Erythroblast (primary cell): ENCODE data around the gene KRTAP9-2.
"Not testable (repeated sequence)": the region's sequence is repeated elsewhere in the genome, so short reads cannot be mapped to it uniquely, and the experiment has no call there.

ENCODE experiments used
- DNase-seq, 2 experiments: peaks; one replicate each; lab custom pipeline; 2025; lab: John Stamatoyannopoulos, UW
- GATA1 ChIP-seq: IDR thresholded peaks from 2 replicates; pipeline ENCODE4 v1.6.1; 2011; ENCODE audit warnings: low read depth, mild to moderate bottlenecking, control low read depth, low read length, moderate library complexity
- POLR2A ChIP-seq: IDR thresholded peaks from 2 replicates; pipeline ENCODE4 v1.6.1; 2011; ENCODE audit warnings: mild to moderate bottlenecking, low read length

The KRTAP9-2 gene, protein sequence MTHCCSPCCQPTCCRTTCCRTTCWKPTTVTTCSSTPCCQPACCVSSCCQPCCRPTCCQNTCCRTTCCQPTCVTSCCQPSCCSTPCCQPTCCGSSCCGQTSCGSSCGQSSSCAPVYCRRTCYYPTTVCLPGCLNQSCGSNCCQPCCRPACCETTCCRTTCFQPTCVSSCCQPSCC

DNA sequence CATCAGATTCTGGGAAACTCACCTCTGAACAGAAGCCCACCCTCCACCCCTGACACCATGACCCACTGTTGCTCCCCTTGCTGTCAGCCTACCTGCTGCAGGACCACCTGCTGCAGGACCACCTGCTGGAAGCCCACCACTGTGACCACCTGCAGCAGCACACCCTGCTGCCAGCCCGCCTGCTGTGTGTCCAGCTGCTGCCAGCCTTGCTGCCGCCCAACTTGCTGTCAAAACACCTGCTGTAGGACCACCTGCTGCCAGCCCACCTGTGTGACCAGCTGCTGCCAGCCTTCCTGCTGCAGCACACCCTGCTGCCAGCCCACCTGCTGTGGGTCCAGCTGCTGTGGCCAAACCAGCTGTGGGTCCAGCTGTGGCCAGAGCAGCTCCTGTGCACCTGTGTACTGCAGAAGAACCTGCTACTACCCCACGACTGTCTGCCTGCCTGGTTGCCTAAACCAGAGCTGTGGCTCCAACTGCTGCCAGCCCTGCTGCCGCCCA is at the start of gene KRTAP9-2:
TSS of gene KRTAP9-2 (plus strand) at position 51 of the 498 bp plus-strand sequence. CDS start at position 58, 7 bp downstream.
- not testable (repeated sequence) for DNase-seq

DNA sequence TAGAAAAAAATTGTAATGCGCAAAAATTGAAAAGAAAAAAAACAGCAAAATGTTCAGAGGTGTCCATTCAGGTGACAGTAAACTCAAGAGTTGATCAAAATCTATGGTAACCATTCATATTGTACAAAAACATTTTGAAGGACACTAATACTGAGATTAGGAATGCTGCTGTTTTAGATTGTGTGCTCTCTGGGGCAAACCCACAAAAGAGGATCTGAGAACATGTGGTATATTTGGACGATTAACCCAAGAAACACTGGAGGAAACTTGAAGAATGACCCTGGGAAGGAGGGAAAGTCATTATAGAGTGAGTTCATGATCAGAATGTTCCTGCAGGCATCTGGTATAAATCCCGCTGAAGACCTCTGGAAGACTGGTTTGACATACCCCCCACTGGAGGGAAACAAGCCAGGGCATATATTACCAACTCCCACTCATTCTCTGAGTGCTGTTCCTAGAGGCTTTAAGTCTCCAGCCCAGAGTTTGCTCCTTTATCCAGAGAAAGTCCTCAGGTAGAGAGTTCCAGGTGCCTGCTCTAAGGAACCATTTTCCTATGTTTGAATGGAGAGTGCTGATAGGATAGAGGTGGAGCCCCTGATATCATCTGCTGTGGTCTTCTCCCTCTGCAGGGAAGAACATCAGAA is 49.6 kb upstream of the KRTAP9-2 start:
- DNase-seq = no peak
- no peak for TF ChIP-seq GATA1
- no peak for TF ChIP-seq POLR2A

DNA sequence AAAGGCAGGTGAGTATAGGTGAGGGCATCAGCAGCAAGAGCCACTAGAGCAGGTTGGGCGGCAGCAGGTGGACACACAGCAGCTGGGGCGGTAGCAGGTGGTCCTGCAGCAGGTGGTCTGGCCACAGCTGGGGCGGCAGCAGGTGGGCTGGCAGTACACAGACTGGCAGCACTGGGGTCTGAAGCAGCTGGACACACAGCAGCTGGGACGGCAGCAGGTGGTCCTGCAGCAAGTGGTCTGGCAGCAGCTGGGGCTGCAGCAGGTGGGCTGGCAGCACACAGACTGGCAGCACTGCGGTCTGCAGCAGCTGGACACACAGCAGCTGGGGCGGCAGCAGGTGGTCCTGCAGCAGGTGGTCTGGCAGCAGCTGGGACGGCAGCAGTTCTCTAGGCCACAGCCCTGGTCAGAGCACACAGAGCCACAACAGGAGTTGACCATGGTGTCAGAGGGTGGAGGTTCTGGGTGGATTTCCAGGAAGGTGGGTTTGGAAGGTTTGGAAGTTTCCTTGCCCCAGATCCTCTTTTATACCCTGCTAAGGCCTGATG is 48.6 kb upstream of the KRTAP9-2 start, which contains the start of gene KRTAP4-2:
TSS of gene KRTAP4-2 (minus strand) at position 495 of the 545 bp plus-strand sequence. CDS start at position 438, 57 bp downstream.
- TF ChIP-seq POLR2A = no peak
- TF ChIP-seq GATA1 = no peak
- no peak for DNase-seq

DNA sequence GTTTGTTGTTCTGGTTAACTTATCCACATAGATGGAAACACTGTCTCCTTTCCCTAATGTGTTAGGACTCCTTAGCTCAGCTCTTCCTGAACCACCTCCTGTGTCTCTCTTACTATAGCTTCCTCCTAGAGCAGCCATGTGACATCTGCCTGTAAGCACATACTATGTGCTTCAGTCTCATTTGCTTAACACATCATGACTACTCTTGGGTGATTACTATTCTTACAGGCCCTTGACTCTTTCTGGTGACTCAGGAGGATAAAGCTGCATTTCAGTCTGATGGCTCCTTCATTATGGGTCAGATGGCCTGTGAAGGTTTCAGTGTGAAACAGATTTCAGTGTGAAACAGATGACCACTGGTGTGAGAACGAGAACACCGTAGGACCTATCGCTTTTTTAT is 48.1 kb upstream of the KRTAP9-2 start:
- DNase-seq = no peak

DNA sequence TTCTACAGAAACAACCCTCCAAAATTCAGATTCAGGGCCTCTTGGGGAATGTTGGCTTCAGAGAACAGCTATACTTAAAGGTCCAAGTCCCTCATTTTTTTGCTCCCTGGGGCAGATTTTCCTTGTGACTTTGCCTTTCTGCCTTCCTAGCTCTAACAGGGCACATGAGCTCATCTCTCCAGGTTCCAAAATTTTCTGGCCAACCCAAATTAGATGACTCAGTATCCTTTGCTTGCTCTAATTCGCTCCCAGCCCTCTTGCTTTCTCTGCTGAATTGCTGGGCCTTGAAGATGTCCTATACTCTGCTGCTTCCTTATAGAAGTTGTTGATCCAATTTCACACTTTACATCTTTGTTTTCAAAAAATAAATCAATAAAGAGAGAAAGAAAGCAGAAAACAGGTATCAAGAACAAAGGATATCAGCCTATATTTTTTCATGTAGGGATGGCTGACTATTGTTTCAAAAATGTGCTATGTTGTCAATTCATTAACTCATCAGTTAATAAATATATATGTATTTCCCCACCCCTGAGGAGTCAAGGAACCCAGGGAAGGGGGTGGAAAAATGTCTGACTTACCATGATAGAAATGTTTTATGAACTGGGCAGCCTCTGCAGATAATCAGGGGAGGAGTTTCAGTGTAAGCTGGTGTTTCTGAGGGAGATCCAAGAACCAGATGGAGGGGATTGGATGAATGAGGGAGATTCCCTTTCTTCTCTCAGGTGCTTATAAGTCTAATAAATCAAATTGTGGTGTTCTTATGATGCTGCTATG is 47.4 kb upstream of the KRTAP9-2 start:
- no peak for DNase-seq
- TF ChIP-seq POLR2A (no peak), GATA1 (no peak)

More for the DNA sequence above, 48.1 kb upstream of the KRTAP9-2 start:
- TF ChIP-seq GATA1 = no peak
- TF ChIP-seq POLR2A = no peak

DNA sequence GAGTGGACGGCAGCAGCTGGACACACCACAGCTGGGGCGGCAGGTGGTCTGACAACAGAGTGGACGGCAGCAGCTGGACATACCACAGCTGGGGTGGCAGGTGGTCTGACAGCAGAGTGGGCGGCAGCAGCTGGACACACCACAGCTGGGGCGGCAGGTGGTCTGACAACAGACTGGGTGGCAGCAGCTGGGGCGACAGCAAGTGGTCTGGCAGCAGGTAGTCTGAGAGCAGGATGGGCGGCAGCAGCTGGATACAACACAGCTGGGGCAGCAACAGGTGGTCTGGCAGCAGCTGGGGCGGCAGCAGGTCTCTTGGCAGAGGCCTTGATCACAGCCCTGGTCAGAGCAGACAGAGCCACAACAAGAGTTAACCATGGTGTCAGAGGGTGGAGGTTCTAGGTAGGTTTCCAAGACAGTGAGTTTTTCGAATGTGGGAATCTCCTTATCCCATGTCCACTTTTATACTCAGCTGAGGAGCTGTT is 41.9 kb upstream of the KRTAP9-2 start, which contains the start of gene KRTAP4-1:
TSS of gene KRTAP4-1 (minus strand) at position 432 of the 482 bp plus-strand sequence. CDS start at position 375, 57 bp downstream.
- no peak for TF ChIP-seq POLR2A
- TF ChIP-seq GATA1 = no peak
- DNase-seq = no peak

DNA sequence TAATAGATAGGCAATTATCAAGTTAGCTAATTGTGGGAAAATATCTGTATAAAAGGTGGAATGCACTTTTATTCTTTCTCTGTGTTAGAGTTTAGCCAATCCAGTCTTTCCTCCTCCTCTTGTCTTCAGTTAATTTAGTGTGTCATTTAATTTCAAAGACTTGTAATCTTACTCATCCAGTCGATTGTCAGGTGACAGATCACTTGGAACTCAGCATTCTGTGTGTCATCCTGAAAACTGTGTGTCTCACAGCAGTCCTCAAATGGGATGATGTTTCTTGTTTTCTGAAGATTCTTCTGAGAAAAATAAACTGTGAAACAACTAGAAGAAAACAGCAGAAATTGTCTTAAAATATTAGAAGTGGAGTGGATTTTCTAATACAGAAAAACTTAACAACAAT is 41.4 kb upstream of the KRTAP9-2 start:
- DNase-seq = no peak
- TF ChIP-seq POLR2A (no peak), GATA1 (no peak)

DNA sequence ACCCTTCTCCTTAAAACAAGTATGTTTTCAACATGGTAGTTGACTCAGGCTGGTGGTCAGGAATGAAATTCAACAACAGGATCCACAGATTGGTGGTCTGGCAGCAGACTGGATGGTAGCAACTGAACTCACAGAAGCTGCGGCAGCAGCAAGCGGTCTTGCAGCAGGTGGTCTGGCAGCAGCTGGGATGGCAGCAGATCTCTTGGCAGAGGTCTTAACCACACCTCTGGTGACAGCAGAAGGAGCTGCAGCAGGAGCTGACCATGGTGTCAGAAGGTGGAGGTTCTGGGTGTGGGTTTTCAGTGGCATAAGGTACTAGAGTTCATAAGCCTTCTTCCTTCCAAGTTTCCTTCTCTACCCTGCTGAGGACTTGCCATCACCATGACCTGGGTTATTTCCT is 39.6 kb upstream of the KRTAP9-2 start:
- DNase-seq = no peak
- TF ChIP-seq POLR2A (no peak), GATA1 (no peak)

DNA sequence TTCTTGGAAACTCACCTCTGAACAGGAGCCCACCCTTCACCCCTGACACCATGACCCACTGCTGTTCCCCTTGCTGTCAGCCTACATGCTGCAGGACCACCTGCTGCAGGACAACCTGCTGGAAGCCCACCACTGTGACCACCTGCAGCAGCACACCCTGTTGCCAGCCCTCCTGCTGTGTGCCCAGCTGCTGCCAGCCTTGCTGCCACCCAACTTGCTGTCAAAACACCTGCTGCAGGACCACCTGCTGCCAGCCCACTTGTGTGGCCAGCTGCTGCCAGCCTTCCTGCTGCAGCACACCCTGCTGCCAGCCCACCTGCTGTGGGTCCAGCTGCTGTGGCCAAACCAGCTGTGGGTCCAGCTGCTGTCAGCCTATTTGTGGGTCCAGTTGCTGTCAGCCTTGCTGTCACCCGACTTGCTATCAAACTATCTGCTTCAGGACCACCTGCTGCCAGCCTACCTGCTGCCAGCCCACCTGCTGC is 36.6 kb upstream of the KRTAP9-2 start, which contains the start of gene KRTAP9-1:
TSS of gene KRTAP9-1 (plus strand) at position 51 of the 482 bp plus-strand sequence. CDS start at position 51, 0 bp downstream.
- DNase-seq = not testable (repeated sequence)

DNA sequence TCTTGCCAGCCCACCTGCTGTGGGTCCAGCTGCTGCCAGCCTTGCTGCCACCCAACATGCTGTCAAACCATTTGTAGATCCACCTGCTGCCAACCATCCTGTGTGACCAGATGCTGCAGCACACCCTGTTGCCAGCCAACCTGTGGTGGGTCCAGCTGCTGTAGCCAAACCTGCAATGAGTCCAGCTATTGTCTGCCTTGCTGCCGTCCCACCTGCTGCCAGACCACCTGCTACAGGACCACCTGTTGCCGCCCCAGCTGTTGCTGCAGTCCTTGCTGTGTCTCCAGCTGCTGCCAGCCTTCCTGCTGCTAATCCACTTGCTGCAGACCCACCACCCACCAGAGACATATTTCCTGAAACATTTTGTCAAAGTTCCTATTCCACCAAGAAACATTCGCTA is 36.1 kb upstream of the KRTAP9-2 start:
- no peak for DNase-seq
- TF ChIP-seq GATA1 (no peak), POLR2A (no peak)

DNA sequence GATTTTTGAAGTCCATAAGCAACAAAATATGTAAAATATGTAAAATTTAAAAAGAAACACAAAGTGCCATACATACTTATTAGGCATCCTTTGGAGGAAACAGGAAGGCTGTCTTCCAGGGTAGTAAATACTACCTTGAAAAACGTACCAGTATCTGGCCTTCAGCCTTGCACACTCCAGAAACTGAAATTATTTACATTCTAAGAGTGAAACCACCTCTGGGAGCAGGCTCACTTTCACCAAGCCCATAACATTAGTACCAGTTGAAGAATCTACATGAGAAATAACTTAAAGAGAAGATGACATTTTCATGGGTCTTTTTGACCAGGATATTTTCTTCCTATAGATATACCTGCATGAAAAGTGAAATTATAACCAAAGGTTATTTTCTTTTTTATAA is 30.4 kb upstream of the KRTAP9-2 start:
- TF ChIP-seq POLR2A = no peak
- no peak for TF ChIP-seq GATA1
- DNase-seq = no peak

DNA sequence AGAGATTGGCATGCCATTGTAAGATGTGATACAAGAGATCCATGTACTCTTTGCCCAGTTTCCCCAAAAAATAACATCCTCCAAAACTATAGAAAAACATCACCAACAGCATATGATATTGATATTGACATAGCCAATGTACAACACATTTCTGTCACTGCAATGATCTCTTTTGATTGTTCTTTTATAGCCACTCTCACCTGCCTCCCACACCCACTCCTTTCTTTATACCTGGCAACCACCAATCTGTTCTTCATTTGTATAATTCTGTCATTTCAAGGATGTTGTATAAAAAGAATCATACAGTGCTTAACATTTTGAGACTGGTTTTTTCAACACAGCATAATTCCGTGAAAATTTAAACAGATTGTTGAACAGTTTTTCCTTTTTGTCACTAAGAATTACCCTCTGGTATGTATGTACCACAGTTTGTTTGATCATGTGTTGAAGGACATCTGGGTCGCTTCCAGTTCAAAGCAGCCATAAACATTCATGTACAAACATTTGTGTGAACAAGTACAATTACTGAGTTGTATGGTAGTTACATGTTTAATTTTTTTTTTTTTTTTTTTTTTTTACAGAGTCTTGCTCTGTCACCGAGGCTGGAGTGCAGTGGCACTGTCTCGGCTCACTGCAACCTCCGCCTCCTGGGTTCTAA is 26.9 kb upstream of the KRTAP9-2 start:
- TF ChIP-seq GATA1 (no peak), POLR2A (no peak)
- no peak for DNase-seq
